ENCODE data around the gene ST3GAL3.
A peak's percentile ranks its signal among the peaks of the same experiment; 100 is the strongest.

The ST3GAL3 gene

GRCh38 chr1:43828574-43828973, 121.2 kb downstream of the ST3GAL3 start:
- TF ChIP-seq, protein P1, sequence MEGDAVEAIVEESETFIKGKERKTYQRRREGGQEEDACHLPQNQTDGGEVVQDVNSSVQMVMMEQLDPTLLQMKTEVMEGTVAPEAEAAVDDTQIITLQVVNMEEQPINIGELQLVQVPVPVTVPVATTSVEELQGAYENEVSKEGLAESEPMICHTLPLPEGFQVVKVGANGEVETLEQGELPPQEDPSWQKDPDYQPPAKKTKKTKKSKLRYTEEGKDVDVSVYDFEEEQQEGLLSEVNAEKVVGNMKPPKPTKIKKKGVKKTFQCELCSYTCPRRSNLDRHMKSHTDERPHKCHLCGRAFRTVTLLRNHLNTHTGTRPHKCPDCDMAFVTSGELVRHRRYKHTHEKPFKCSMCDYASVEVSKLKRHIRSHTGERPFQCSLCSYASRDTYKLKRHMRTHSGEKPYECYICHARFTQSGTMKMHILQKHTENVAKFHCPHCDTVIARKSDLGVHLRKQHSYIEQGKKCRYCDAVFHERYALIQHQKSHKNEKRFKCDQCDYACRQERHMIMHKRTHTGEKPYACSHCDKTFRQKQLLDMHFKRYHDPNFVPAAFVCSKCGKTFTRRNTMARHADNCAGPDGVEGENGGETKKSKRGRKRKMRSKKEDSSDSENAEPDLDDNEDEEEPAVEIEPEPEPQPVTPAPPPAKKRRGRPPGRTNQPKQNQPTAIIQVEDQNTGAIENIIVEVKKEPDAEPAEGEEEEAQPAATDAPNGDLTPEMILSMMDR (conservative IDR thresholded peaks at IDR 0.05; ENCODE audit: low read depth, low read length) = no peak
- no peaks in the 10 kb centered on the region; the same call in 1 of the 2 replicates for H3K36me3 ChIP-seq (ENCODE audit: insufficient read depth)
- no peaks in the 10 kb centered on the region for H3K79me2 ChIP-seq (ENCODE audit: insufficient read depth, low read depth)
- no peak overlapping the region for H3K9ac ChIP-seq
- H3K27me3 ChIP-seq (ENCODE audit: insufficient read depth, low read depth) = no peaks in the 10 kb centered on the region
- H3K4me1 ChIP-seq (ENCODE audit: low read depth, poor library complexity, severe bottlenecking) = peaks cover 67% of the 10 kb centered on the region
- no peak overlapping the region for H3K4me3 ChIP-seq (IDR thresholded peaks at IDR 0.05; ENCODE audit: insufficient read depth, low read depth, low read length)
- H3K4me2 ChIP-seq = no peak overlapping the region; the same call in 1 of the 2 replicates
- H4K20me1 ChIP-seq (ENCODE audit: insufficient read depth) = no peaks in the 10 kb centered on the region
- no peak overlapping the region for H3K27ac ChIP-seq
- no peak overlapping the region for H2AFZ ChIP-seq (ENCODE audit: low read depth)

- Histone ChIP-seq H3K4me2 (peak overlapping the region; percentile 98), H3K79me2 (ENCODE audit: insufficient read depth, low read depth) (no peaks in the 10 kb centered on the region)
Measured at GRCh38 chr1:43830802-43831201, 123.5 kb downstream of the ST3GAL3 start.

GRCh38 chr1:43831851-43832250, 124.5 kb downstream of the ST3GAL3 start:
- TF ChIP-seq, protein P1 (conservative IDR thresholded peaks at IDR 0.05; ENCODE audit: low read depth, low read length) = no peak
- H2AFZ ChIP-seq (ENCODE audit: low read depth) = peak overlapping the region; percentile 21; the same call in 1 of the 2 replicates
- H3K27ac ChIP-seq = peak overlapping the region; percentile 97
- H3K4me3 ChIP-seq (IDR thresholded peaks at IDR 0.05; ENCODE audit: insufficient read depth, low read depth, low read length) = peak overlapping the region; percentile 80
- no peaks in the 10 kb centered on the region for H3K27me3 ChIP-seq (ENCODE audit: insufficient read depth, low read depth)
- peaks cover 99% of the 10 kb centered on the region for H3K4me1 ChIP-seq (ENCODE audit: low read depth, poor library complexity, severe bottlenecking)
- no peaks in the 10 kb centered on the region for H3K36me3 ChIP-seq (ENCODE audit: insufficient read depth)
- H3K79me2 ChIP-seq (ENCODE audit: insufficient read depth, low read depth) = no peaks in the 10 kb centered on the region
- H3K4me2 ChIP-seq = peak overlapping the region; percentile 98
- peak overlapping the region; percentile 73; the same call in 1 of the 2 replicates for H3K9ac ChIP-seq
- no peaks in the 10 kb centered on the region for H4K20me1 ChIP-seq (ENCODE audit: insufficient read depth)

More at GRCh38 chr1:43830802-43831201, 123.5 kb downstream of the ST3GAL3 start:
- Histone ChIP-seq H3K4me3 (IDR thresholded peaks at IDR 0.05; ENCODE audit: insufficient read depth, low read depth, low read length) (peak overlapping the region; percentile 80), H4K20me1 (ENCODE audit: insufficient read depth) (no peaks in the 10 kb centered on the region), H3K9ac (peak overlapping the region; percentile 73; the same call in 1 of the 2 replicates), H2AFZ (ENCODE audit: low read depth) (no peak overlapping the region), H3K27me3 (ENCODE audit: insufficient read depth, low read depth) (no peaks in the 10 kb centered on the region), H3K4me1 (ENCODE audit: low read depth, poor library complexity, severe bottlenecking) (peaks cover 90% of the 10 kb centered on the region), H3K27ac (peak overlapping the region; percentile 97), H3K36me3 (ENCODE audit: insufficient read depth) (no peaks in the 10 kb centered on the region)
- TF ChIP-seq, protein P1 (conservative IDR thresholded peaks at IDR 0.05; ENCODE audit: low read depth, low read length) = no peak

DNA sequence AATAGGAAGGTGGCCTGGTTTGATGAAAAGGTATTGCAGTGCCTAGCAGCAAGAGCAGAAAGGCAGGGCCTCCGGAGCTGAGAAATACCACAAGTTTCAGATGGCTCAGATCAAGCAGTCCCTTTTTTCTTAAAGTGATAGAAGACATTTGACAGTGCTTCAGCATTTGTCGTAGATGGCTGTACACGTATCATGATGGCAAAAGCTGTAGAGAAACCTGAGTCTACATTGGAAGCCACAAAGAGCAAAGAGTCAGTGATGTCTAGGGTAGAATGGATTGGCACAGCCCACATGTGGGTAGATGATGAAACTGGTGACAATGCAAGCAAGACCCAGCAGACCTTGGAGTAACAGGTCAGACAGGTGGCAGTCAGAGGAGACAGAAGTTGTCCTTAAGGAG, 124.9 kb downstream of the ST3GAL3 start:
- peak overlapping the region; percentile 73 for H3K4me3 ChIP-seq (IDR thresholded peaks at IDR 0.05; ENCODE audit: insufficient read depth, low read depth, low read length)
- H3K4me1 ChIP-seq (ENCODE audit: low read depth, poor library complexity, severe bottlenecking) = peaks cover 99% of the 10 kb centered on the region
- H3K27me3 ChIP-seq (ENCODE audit: insufficient read depth, low read depth) = no peaks in the 10 kb centered on the region
- no peaks in the 10 kb centered on the region for H3K79me2 ChIP-seq (ENCODE audit: insufficient read depth, low read depth)
- H2AFZ ChIP-seq (ENCODE audit: low read depth) = peak overlapping the region; percentile 21; the same call in 1 of the 2 replicates
- peak overlapping the region; percentile 98 for H3K4me2 ChIP-seq
- H3K36me3 ChIP-seq (ENCODE audit: insufficient read depth) = no peaks in the 10 kb centered on the region
- H3K9ac ChIP-seq = peak overlapping the region; percentile 73; the same call in 1 of the 2 replicates
- TF ChIP-seq, protein P1 (conservative IDR thresholded peaks at IDR 0.05; ENCODE audit: low read depth, low read length) = no peak
- no peaks in the 10 kb centered on the region for H4K20me1 ChIP-seq (ENCODE audit: insufficient read depth)
- peak overlapping the region; percentile 97 for H3K27ac ChIP-seq

Data from KMS-11 (cell line).